Activated naive CD8-positive, alpha-beta T cell treated with anti-CD3 and anti-CD28 coated beads, Interleukin-2, amount 10 ng/mL, durations not matched to agents 7 days and 5 days (primary cell): ENCODE measurements around the gene TAF4. TPM values are rescaled to one million over a fixed set of nuclear protein-coding genes. Genes with fewer than 3 reads are reported as not detected.
"Not testable (repeated sequence)": the region's sequence is repeated elsewhere in the genome, so short reads cannot be mapped to it uniquely, and the experiment has no call there.

Experiments used
- ATAC-seq: fragments of 150-1000 bp; cut with Tn5 transposase; one replicate; pipeline ENCODE4 v1.10.0; 2021; ENCODE audit warnings: low read depth, moderate library complexity
- POLR2A ChIA-PET: fragments of 350-600 bp; sonication (Branson Sonifier 250); formaldehyde crosslinking; loops from one replicate; lab custom pipeline; 2021; ENCODE audit warnings: antibody characterized with exemption; lab: Charles Lee
- DNase-seq: peaks from one replicate; pipeline ENCODE4 v3.0.0; 2021
- H3K27ac Mint-ChIP-seq: one replicate; pipeline ENCODE4 v1.8.0; 2022; ENCODE audit warnings: mild to moderate bottlenecking, mixed read lengths
- H3K27me3 Mint-ChIP-seq: one replicate; pipeline ENCODE4 v1.8.0; 2022; ENCODE audit warnings: mild to moderate bottlenecking, moderate library complexity, mixed read lengths
- H3K36me3 Mint-ChIP-seq: one replicate; pipeline ENCODE4 v1.8.0; 2021; ENCODE audit warnings: mild to moderate bottlenecking, mixed read lengths
- H3K4me1 Mint-ChIP-seq: one replicate; pipeline ENCODE4 v1.8.0; 2021; ENCODE audit warnings: mixed read lengths
- H3K4me3 Mint-ChIP-seq: one replicate; pipeline ENCODE4 v1.8.0; 2022; ENCODE audit warnings: mild to moderate bottlenecking, moderate library complexity, mixed read lengths
- H3K9me3 Mint-ChIP-seq: one replicate; pipeline ENCODE4 v1.8.0; 2021; ENCODE audit warnings: mixed read lengths
- total RNA-seq, 2 experiments: library from RNA; stranded (reverse); gene quantifications; one replicate each; pipeline ENCODE4 v1.2.3, GENCODE V29; 2021

TAF4 gene
- total RNA-seq, 2 experiments from 2014 or later: 22.6 to 23.8 TPM

DNA sequence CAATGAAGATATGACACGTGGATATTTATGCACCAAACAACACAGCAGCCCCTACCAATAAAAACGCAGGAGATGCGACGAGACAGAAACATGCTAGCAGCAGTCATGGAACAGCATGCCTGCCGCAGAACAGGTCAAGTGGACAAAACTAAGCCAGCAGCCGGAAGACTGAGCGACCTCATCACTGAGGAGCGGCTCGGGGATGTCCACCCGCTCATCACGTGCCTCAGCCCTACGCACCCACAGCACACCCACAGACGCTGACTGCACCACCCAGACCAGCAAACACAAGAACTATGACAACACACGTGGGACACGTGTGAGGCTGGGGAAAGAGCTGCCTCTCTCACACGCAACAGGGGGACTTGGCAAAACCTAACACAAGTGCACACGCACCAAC is 81.7 kb downstream of the TAF4 start:
- no peak overlapping the region for H3K4me3 Mint-ChIP-seq
- no peak for ATAC-seq

GRCh38 chr20:61982951-61983315 is 82.7 kb downstream of the TAF4 start:
- ATAC-seq: no peak
- Mint-ChIP-seq H3K9me3 (peaks cover 22% of the 10 kb centered on the region), H3K4me1 (peaks cover 5% of the 10 kb centered on the region), H3K4me3 (no peak overlapping the region), H3K27ac (no peak overlapping the region), H3K36me3 (peaks cover 53% of the 10 kb centered on the region), H3K27me3 (no peaks in the 10 kb centered on the region)
- POLR2A ChIA-PET: no interaction called here
- DNase-seq: no peak

More for the DNA sequence above, 81.7 kb downstream of the TAF4 start:
- POLR2A ChIA-PET: no interaction called here
- Mint-ChIP-seq H3K4me1 (peaks cover 5% of the 10 kb centered on the region), H3K27me3 (no peaks in the 10 kb centered on the region), H3K36me3 (peaks cover 59% of the 10 kb centered on the region), H3K9me3 (peaks cover 24% of the 10 kb centered on the region), H3K27ac (no peak overlapping the region)
- DNase-seq: no peak

GRCh38 chr20:61982191-61982950 is 83.3 kb downstream of the TAF4 start:
- H3K4me3 Mint-ChIP-seq: no peak overlapping the region
- DNase-seq (no peak), ATAC-seq (no peak)
- peak overlapping the region; percentile 80 for H3K27ac Mint-ChIP-seq
- peaks cover 19% of the 10 kb centered on the region for H3K9me3 Mint-ChIP-seq
- H3K36me3 Mint-ChIP-seq: peaks cover 47% of the 10 kb centered on the region
- no peaks in the 10 kb centered on the region for H3K27me3 Mint-ChIP-seq
- peaks cover 5% of the 10 kb centered on the region for H3K4me1 Mint-ChIP-seq
- POLR2A ChIA-PET: no interaction called here

DNA sequence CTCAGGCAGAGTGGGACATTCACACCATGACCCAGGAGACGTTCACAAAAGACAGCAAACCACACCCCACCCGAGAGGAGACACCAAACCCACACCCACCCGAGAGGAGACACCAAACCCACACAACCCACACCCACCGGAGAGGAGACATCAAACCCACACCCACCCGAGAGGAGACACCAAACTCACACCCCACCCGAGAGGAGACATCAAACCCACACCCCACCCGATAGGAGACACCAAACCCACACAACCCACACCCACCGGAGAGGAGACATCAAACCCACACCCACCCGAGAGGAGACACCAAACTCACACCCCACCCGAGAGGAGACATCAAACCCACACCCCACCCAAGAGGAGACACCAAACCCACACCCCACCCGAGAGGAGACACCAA is 84.0 kb downstream of the TAF4 start:
- DNase-seq, H3K4me3 Mint-ChIP-seq, POLR2A ChIA-PET, H3K4me1 Mint-ChIP-seq, H3K27me3 Mint-ChIP-seq, ATAC-seq: not testable (repeated sequence)
- peak overlapping the region; percentile 79 for H3K27ac Mint-ChIP-seq
- peaks cover 17% of the 10 kb centered on the region for H3K9me3 Mint-ChIP-seq
- H3K36me3 Mint-ChIP-seq: peaks cover 42% of the 10 kb centered on the region

DNA sequence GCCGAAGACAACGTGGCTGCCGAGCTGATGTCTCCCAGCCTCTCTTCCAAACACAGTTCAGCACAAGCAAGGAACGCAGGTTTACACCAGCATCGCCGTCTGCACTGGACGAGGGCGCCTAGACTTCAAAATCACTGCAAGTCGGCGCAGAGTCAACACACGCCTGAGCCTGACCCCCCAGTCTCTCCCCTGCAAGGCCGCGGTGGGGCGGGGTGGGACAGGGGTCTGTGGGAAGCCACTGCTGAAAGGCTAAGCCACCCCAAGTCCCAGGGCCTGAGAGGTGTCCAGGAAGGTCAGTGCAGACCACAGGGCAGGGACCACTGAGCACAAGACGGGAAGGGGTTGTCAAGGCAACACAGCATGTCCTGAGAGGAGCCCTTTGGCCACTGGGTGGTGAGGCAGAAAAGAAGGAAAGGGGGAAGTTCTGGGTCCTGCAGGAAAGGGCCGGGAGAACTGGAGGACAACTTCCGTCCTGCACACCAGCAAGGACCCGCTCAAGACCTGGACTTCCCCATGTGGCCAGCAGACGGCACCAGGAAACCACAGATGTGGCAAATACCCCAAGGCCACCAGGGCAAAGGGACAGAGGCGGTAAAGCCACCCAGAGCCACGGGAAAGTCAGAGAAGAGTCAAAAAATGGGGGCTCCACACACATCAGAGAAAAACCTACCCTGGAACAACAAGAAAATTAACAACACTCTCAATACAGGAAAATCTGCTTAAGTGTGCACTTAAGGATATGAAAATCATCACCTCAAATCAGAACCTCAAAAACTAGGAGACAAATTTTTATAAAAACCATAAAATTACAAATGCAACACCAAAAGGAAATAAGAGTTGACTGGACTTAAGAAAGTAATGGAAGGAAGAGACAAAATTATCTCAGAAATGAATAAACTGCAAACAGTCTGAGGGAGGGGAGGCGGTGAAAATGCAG is 84.8 kb downstream of the TAF4 start:
- H3K4me1 Mint-ChIP-seq: peaks cover 4% of the 10 kb centered on the region

DNA sequence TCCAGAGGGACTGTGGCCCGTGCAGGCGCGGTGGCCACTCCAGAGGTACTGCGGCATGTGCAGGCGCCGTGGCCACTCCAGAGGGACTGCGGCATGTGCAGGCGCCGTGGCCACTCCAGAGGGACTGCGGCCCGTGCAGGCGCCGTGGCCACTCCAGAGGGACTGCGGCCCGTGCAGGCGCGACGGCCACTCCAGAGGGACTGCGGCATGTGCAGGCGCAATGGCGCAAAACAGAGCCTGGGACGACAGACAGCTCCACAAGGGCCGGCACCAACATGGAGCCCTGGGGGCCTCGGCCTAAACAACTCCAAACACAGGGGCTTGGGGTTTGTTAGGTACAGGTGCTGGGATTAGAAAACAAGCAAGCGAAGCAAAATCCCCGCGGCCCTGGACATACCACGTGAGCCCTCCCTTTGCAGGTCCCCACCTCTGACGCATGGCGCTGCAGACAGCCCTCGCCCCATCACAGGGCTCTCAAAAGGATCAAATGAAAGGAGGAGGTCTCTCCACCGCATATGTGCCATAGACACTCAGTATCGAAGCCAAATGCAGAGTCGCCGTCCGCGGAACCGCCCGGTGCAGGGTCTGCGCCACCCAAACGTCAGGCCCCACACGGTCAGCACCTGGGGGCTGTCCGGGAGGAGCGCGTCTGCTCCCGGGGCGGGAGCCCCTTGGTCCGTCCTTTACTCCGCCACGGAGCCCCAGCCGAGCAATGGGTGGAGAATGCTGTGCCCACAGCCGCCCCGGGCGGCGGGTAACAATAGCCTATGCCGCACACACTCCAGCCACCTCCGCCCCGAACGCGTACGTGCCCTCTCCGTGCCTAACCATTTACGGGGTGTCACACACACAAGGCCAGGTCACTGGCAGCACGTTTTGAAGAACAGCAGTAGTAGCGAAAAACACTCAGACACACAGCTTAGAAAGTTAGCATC is 85.7 kb downstream of the TAF4 start:
- Mint-ChIP-seq H3K4me1 (peaks cover 4% of the 10 kb centered on the region), H3K4me3 (no peak overlapping the region), H3K36me3 (peaks cover 41% of the 10 kb centered on the region), H3K27ac (peak overlapping the region; percentile 60), H3K27me3 (no peaks in the 10 kb centered on the region), H3K9me3 (peaks cover 15% of the 10 kb centered on the region)
- POLR2A ChIA-PET: no interaction called here
- ATAC-seq (no peak), DNase-seq (no peak)

More for the DNA sequence above, 84.8 kb downstream of the TAF4 start:
- peaks cover 15% of the 10 kb centered on the region for H3K9me3 Mint-ChIP-seq
- H3K27me3 Mint-ChIP-seq: no peaks in the 10 kb centered on the region
- no peak for ATAC-seq
- peak overlapping the region; percentile 44 for H3K4me3 Mint-ChIP-seq
- POLR2A ChIA-PET: no interaction called here
- peak overlapping the region; percentile 79 for H3K27ac Mint-ChIP-seq
- DNase-seq: no peak
- peaks cover 41% of the 10 kb centered on the region for H3K36me3 Mint-ChIP-seq

GRCh38 chr20:61979090-61979489 is 86.6 kb downstream of the TAF4 start:
- Mint-ChIP-seq H3K36me3 (peaks cover 35% of the 10 kb centered on the region), H3K27ac (no peak overlapping the region), H3K4me1 (peaks cover 4% of the 10 kb centered on the region), H3K9me3 (peaks cover 13% of the 10 kb centered on the region), H3K4me3 (no peak overlapping the region), H3K27me3 (no peaks in the 10 kb centered on the region)
- POLR2A ChIA-PET: no interaction called here
- no peak for ATAC-seq
- no peak for DNase-seq

DNA sequence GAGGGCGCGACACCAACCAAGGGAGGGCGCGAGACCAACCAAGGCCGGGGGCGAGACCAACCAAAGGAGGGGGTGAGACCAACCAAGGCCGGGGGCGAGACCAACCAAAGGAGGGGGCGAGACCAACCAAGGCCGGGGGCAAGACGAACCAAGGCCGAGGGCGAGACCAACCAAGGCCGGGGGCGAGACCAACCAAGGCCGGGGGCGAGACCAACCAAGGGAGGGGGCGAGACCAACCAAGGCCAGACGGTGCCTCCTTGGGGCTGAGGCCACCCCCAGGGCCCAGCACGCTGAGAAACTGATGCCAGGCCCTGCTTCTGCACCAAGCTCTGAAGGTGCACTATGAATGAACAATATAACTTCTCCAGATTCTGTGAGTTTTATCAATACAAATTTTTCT is 87.2 kb downstream of the TAF4 start:
- Mint-ChIP-seq H3K36me3 (peaks cover 30% of the 10 kb centered on the region), H3K27me3 (no peaks in the 10 kb centered on the region), H3K27ac (no peak overlapping the region), H3K9me3 (peaks cover 9% of the 10 kb centered on the region), H3K4me3 (no peak overlapping the region), H3K4me1 (peaks cover 4% of the 10 kb centered on the region)
- ATAC-seq (no peak), DNase-seq (no peak)
- POLR2A ChIA-PET: no interaction called here

- peaks cover 31% of the 10 kb centered on the region for H3K36me3 Mint-ChIP-seq
These were observed 88.3 kb downstream of the TAF4 start for GRCh38 chr20:61977419-61977786.

DNA sequence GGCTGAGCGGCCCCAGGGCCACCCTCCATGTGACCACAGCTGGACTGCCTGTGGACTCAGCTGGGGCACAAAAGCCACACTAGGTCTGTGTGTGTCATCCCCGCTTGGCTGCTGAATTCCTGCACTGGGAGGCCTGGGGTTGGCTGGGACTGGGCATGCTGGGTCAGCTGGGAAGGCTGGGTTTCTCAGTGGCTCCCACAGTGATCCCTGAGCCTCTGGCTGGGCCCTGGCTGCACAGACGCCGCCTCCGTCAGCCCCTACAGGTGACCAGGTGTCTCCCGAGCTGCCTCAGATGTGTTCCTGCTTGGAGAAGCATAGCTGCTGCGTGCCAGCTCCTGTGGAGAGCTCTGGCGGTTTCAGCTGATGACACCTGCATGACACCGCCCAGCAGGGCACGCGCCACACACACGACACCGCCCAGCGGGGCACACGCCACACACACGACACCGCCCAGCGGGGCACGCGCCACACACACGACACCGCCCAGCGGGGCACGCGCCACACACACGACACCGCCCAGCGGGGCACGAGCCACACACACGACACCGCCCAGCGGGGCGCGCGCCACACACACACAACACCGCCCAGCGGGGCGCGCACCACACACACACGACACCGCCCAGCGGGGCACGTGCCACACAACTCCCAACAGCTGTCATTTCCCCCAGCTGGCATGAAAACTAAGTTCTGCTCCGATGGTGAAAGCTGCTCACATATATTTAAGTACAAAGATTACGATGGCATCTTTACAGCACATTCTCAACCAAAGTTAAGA is 88.8 kb downstream of the TAF4 start:
- Mint-ChIP-seq H3K9me3 (peaks cover 5% of the 10 kb centered on the region), H3K4me3 (no peak overlapping the region), H3K36me3 (peaks cover 29% of the 10 kb centered on the region), H3K27ac (no peak overlapping the region), H3K4me1 (peaks cover 4% of the 10 kb centered on the region), H3K27me3 (no peaks in the 10 kb centered on the region)
- ATAC-seq (no peak), DNase-seq (no peak)
- POLR2A ChIA-PET: no interaction called here

More at GRCh38 chr20:61977419-61977786, 88.3 kb downstream of the TAF4 start:
- no peak for ATAC-seq
- H3K4me1 Mint-ChIP-seq: peaks cover 4% of the 10 kb centered on the region
- no peaks in the 10 kb centered on the region for H3K27me3 Mint-ChIP-seq
- no peak for DNase-seq
- peaks cover 9% of the 10 kb centered on the region for H3K9me3 Mint-ChIP-seq
- POLR2A ChIA-PET: no interaction called here
- H3K27ac Mint-ChIP-seq: no peak overlapping the region
- H3K4me3 Mint-ChIP-seq: no peak overlapping the region

GRCh38 chr20:61976263-61976643 is 89.4 kb downstream of the TAF4 start:
- Mint-ChIP-seq H3K4me3 (no peak overlapping the region), H3K27ac (no peak overlapping the region), H3K4me1 (peaks cover 1% of the 10 kb centered on the region), H3K9me3 (peaks cover 3% of the 10 kb centered on the region), H3K27me3 (no peaks in the 10 kb centered on the region), H3K36me3 (peaks cover 25% of the 10 kb centered on the region)
- ATAC-seq (no peak), DNase-seq (no peak)
- POLR2A ChIA-PET: no interaction called here

DNA sequence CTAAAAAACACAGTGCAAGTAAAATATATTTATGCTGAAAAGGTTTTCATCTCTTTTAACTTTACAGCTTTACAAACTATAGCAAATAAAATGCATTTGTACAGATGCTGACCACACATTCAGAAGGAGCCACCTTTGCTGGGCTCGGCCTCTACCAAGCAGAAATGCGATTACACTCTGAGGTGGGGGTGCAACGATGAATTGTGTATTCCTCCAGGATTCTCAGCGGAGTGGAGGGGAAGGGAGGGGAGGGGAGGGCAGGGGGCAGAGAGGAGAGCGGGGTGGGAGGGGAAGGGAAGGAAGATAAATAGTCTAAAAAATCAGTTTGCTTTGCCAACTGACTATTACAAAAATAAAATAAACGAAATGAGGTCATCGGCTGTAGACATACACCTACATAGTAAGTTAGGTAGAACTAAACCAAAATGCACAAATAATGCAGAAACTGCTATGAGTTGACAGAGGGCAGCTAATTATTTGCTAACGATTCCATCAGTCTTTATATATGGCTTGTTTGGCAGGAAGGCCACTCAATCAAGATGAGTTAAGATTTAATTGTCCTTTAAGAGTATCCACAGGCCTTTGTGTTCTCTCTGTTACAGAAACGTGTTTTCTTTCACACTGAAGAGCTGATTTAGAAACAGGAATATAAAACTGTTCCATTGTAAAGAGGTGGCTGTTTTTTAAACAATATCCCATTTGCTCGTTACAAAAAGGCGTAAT is 90.1 kb downstream of the TAF4 start:
- Mint-ChIP-seq H3K27ac (no peak overlapping the region), H3K9me3 (peaks cover 1% of the 10 kb centered on the region), H3K36me3 (peaks cover 18% of the 10 kb centered on the region)

More for the DNA sequence above, 90.1 kb downstream of the TAF4 start:
- Mint-ChIP-seq H3K27me3 (no peaks in the 10 kb centered on the region), H3K4me3 (no peak overlapping the region), H3K4me1 (no peaks in the 10 kb centered on the region)
- no peak for DNase-seq
- ATAC-seq: no peak
- POLR2A ChIA-PET: no interaction called here
